HepG2 (cell line): ENCODE data around the gene CBLC. TPM values are rescaled to one million over a fixed set of nuclear protein-coding genes. Genes with fewer than 3 reads are reported as not detected.

Experiments
- ATF4 ChIP-seq, 2 experiments: fragments of 450-650 bp in 1 of 2; sonication (generic) in 1 of 2; formaldehyde crosslinking; IDR thresholded peaks; 2 replicates each; pipeline versions ENCODE4 v1.5.0 to v1.8.0; 2020 to 2022; ENCODE audit warnings: mild to moderate bottlenecking in 1 of 2, missing genetic modification reagents in 1 of 2
- FOXK2 ChIP-seq: fragments of 450-650 bp; IDR thresholded peaks from 2 replicates; pipeline ENCODE4 v1.6.1; 2016
- FOXP1 ChIP-seq, 2 experiments: fragments of 450-650 bp in 1 of 2; IDR thresholded peaks; 2 replicates each; pipeline ENCODE4 v1.6.1; 2017 to 2018; ENCODE audit warnings: antibody characterized with exemption in 1 of 2
- HOXD1 ChIP-seq: sonication (generic); formaldehyde crosslinking; IDR thresholded peaks from 2 replicates; pipeline ENCODE4 v1.5.0; 2020; ENCODE audit warnings: missing genetic modification reagents
- MAX ChIP-seq: IDR thresholded peaks from 2 replicates; pipeline ENCODE4 v1.6.1; 2012; ENCODE audit warnings: inconsistent platforms
- PRMT3 ChIP-seq: sonication (generic); formaldehyde crosslinking; IDR thresholded peaks from 2 replicates; pipeline ENCODE4 v1.8.1; 2022; ENCODE audit warnings: low read depth, mild to moderate bottlenecking, moderate library complexity, missing genetic modification reagents, borderline replicate concordance
- PRPF4 ChIP-seq: fragments of 200-400 bp; formaldehyde crosslinking; IDR thresholded peaks from 2 replicates; pipeline ENCODE4 v1.6.1; 2016; ENCODE audit warnings: low read length, low read depth; ENCODE audit not compliant: poor library complexity, severe bottlenecking
- RAD51 ChIP-seq: fragments of 450-650 bp; IDR thresholded peaks from 2 replicates; pipeline ENCODE4 v1.6.1; 2016; ENCODE audit warnings: borderline replicate concordance
- ZBTB1 ChIP-seq: sonication (generic); formaldehyde crosslinking; IDR thresholded peaks from 2 replicates; pipeline ENCODE4 v1.4.0; 2020; ENCODE audit warnings: missing genetic modification reagents, borderline replicate concordance
- ZBTB10 ChIP-seq: sonication (generic); formaldehyde crosslinking; IDR thresholded peaks from 2 replicates; pipeline ENCODE4 v1.4.0; 2020; ENCODE audit warnings: missing genetic modification reagents, borderline replicate concordance
- ZNF234 ChIP-seq: sonication (generic); formaldehyde crosslinking; conservative IDR thresholded peaks from 2 replicates; pipeline ENCODE4 v1.5.1; 2020; ENCODE audit warnings: mild to moderate bottlenecking, missing genetic modification reagents
- ZNF253 ChIP-seq: sonication (generic); formaldehyde crosslinking; IDR thresholded peaks from 2 replicates; pipeline ENCODE4 v1.8.0; 2022; ENCODE audit warnings: mild to moderate bottlenecking, missing genetic modification reagents, borderline replicate concordance
- ZNF775 ChIP-seq: sonication (generic); formaldehyde crosslinking; IDR thresholded peaks from 2 replicates; pipeline ENCODE4 v1.4.0; 2020; ENCODE audit warnings: missing genetic modification reagents, mild to moderate bottlenecking, moderate library complexity, borderline replicate concordance
- ZNF784 ChIP-seq: sonication (generic); formaldehyde crosslinking; IDR thresholded peaks from 2 replicates; pipeline ENCODE4 v1.5.1; 2020; ENCODE audit warnings: missing genetic modification reagents, mild to moderate bottlenecking, borderline replicate concordance
- ZNF879 ChIP-seq: sonication (generic); formaldehyde crosslinking; IDR thresholded peaks from 2 replicates; pipeline ENCODE4 v1.8.1; 2023; ENCODE audit warnings: missing genetic modification reagents
- polyA plus RNA-seq, 8 experiments: library from polyadenylated mRNA; depleted of rRNA in 3 of 8; stranded (reverse) in 7 of 8; unstranded in 1 of 8; fragments of >200 nt; fragmentation: Illumina TruSeq in 4 of 8; extraction: Trizol in 4 of 8; gene quantifications; 2 replicates each; pipeline versions ENCODE4 v1.2.1 to v1.2.3, GENCODE V29; 2011 to 2016; ENCODE audit warnings: low read depth in 4 of 8, missing spikeins in 1 of 8, mixed read lengths in 1 of 8; ENCODE audit not compliant: insufficient read depth in 1 of 8
- total RNA-seq, 5 experiments: library from RNA; depleted of rRNA; stranded (reverse); fragments of >200 nt; fragmentation: Illumina TruSeq; extraction: Trizol; gene quantifications; 2 replicates each; pipeline ENCODE4 v1.2.3, GENCODE V29; 2016; ENCODE audit warnings: low read depth in 1 of 5
- TF ChIP-seq, protein P1 (sequence below): sonication (generic); formaldehyde crosslinking; IDR thresholded peaks from 2 replicates; pipeline ENCODE4 v1.5.0; 2020; ENCODE audit warnings: mild to moderate bottlenecking, missing genetic modification reagents
- TF ChIP-seq, protein P2 (sequence below): sonication (generic); formaldehyde crosslinking; IDR thresholded peaks from 2 replicates; pipeline ENCODE4; 2020; ENCODE audit warnings: missing genetic modification reagents, mild to moderate bottlenecking, borderline replicate concordance

The CBLC gene
- total and polyA plus RNA-seq, 2 of the 13 experiments (the other 11 are each of a cell fraction or from before 2014, with no cell fraction given): 1.8 to 2.6 TPM

- peak in 1 of 2 experiments; percentile 60; a peak in 2 of 4 replicates for TF ChIP-seq ATF4 (CRISPR knock-in tag; IDR thresholded peaks at IDR 0.05)
- TF ChIP-seq, protein P1, sequence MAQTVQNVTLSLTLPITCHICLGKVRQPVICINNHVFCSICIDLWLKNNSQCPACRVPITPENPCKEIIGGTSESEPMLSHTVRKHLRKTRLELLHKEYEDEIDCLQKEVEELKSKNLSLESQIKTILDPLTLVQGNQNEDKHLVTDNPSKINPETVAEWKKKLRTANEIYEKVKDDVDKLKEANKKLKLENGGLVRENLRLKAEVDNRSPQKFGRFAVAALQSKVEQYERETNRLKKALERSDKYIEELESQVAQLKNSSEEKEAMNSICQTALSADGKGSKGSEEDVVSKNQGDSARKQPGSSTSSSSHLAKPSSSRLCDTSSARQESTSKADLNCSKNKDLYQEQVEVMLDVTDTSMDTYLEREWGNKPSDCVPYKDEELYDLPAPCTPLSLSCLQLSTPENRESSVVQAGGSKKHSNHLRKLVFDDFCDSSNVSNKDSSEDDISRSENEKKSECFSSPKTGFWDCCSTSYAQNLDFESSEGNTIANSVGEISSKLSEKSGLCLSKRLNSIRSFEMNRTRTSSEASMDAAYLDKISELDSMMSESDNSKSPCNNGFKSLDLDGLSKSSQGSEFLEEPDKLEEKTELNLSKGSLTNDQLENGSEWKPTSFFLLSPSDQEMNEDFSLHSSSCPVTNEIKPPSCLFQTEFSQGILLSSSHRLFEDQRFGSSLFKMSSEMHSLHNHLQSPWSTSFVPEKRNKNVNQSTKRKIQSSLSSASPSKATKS: no peak; the same call in 1 of the 2 replicates
- TF ChIP-seq ZNF775: no peak
- TF ChIP-seq ZNF253 (CRISPR knock-in tag): no peak
- TF ChIP-seq, protein P2, sequence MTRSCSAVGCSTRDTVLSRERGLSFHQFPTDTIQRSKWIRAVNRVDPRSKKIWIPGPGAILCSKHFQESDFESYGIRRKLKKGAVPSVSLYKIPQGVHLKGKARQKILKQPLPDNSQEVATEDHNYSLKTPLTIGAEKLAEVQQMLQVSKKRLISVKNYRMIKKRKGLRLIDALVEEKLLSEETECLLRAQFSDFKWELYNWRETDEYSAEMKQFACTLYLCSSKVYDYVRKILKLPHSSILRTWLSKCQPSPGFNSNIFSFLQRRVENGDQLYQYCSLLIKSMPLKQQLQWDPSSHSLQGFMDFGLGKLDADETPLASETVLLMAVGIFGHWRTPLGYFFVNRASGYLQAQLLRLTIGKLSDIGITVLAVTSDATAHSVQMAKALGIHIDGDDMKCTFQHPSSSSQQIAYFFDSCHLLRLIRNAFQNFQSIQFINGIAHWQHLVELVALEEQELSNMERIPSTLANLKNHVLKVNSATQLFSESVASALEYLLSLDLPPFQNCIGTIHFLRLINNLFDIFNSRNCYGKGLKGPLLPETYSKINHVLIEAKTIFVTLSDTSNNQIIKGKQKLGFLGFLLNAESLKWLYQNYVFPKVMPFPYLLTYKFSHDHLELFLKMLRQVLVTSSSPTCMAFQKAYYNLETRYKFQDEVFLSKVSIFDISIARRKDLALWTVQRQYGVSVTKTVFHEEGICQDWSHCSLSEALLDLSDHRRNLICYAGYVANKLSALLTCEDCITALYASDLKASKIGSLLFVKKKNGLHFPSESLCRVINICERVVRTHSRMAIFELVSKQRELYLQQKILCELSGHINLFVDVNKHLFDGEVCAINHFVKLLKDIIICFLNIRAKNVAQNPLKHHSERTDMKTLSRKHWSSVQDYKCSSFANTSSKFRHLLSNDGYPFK: no peak; the same call in 1 of the 2 replicates
- TF ChIP-seq ZNF879: no peak
- TF ChIP-seq HOXD1 (CRISPR knock-in tag): no peak
- no peak for TF ChIP-seq PRPF4
- TF ChIP-seq ZBTB1 (CRISPR knock-in tag): no peak
- TF ChIP-seq PRMT3 (CRISPR knock-in tag): no peak
- no peak for TF ChIP-seq ZBTB10 (CRISPR knock-in tag)
- no peak for TF ChIP-seq FOXP1 (IDR thresholded peaks at IDR 0.05)
- no peak for TF ChIP-seq FOXP1 (CRISPR knock-in tag; IDR thresholded peaks at IDR 0.05)
- TF ChIP-seq ZNF784 (CRISPR knock-in tag): no peak
- TF ChIP-seq RAD51: no peak
- TF ChIP-seq FOXK2: no peak
- TF ChIP-seq MAX: peak; percentile 88
- TF ChIP-seq ZNF234 (CRISPR knock-in tag): no peak
Measured at GRCh38 chr19:44845612-44846454, 68.1 kb downstream of the CBLC start, which contains the start of gene NECTIN2 (continued).
